Measurements from ENCODE around the gene TMX3.

The TMX3 gene

DNA sequence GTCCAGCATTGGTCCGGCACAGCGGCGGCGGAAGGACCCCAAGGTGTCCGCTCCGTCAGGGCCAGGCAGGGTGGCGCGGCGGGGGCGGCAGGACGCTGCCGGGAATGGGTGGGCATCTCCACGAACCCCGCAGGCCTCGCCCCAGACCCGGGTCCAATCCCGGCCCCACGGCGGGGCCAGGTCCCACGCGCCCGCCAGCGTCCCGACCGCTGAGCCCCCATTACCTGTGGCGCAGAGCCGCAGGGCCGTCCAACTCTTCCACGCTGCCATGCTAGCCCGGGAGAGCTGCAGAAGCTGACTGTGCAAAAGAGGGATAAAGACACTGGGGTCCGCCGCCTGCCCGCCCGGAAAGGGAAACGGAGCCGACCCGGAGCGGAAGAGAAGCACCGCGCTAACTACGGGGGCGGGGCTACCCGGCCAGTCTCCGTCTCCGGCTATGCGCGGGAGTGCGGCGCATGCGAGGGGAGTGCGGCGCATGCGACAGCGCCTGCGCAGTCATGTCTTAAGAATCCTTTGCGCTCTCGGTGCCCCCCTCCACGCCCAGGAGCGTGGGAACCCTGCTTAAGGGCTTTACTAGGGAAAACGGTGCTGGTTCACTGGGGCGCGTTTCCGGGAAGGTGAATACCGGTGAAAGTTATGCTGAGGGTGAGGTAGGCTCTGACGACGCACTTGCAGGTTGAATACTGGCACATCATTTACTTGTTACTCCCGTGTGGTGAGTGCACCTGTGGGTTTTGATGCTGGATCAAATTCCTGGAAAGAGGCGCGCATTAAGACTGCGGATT lies at the start of gene TMX3:
Gene TMX3 (minus strand): TSS at position 397 of the 785 bp plus-strand sequence. CDS start 127 bp downstream, at position 270.
- no peak for TF ChIP-seq CTCF (IDR thresholded peaks at IDR 0.05; ENCODE audit: control insufficient read depth, extremely low read depth, insufficient read depth)

DNA sequence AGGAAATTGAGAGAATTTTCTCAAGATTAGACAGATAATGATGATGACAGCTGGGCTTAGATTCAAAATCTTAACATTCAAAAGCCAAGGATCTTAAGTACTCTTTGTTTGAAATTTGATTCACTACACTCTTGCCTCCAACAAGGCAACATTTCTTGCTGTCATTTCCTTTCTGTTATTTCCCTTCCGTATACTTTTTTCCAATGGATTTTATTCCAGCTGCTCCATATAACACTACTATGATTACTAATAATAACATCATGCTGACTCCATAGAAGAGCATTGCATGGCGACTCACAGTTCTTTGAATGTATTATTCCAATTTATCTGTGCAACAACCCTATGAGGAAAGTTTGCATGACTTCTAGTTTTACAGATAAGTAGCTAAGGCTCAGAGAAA lies 49.1 kb upstream of the TMX3 start:
- DNase-seq (ENCODE audit: low read depth): no peak
- TF ChIP-seq CTCF (IDR thresholded peaks at IDR 0.05; ENCODE audit: control insufficient read depth, extremely low read depth, insufficient read depth): no peak

More for the DNA sequence above, at the start of gene TMX3:
- H3K4me3 ChIP-seq (ENCODE audit: low read depth, low read length): peak within 1 kb of the TSS; percentile 91
- DNase-seq (ENCODE audit: low read depth): peak; percentile 76

DNA sequence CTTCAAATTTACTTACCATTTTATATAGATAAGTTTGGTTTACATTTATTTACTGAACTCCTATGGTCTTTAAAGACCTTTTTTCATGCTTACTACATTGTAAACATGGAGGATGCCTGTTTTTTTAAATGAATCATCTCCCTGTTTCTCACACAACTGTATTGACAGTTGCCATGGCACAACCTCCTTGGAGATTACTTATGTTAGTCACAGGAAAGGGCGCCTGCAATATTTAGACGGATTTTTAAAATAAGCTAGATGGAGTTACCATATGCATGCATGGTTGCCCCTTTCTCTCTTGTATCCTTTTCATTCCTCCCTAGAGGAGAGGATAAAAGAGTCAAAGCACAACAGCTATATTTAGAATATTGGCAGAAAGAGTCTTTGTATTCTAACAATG lies 48.2 kb upstream of the TMX3 start:
- DNase-seq (ENCODE audit: low read depth): no peak
- no peak for TF ChIP-seq CTCF (IDR thresholded peaks at IDR 0.05; ENCODE audit: control insufficient read depth, extremely low read depth, insufficient read depth)
- no peak overlapping the region for H3K4me3 ChIP-seq (ENCODE audit: low read depth, low read length)

More for the DNA sequence above, 49.1 kb upstream of the TMX3 start:
- H3K4me3 ChIP-seq (ENCODE audit: low read depth, low read length): no peak overlapping the region

DNA sequence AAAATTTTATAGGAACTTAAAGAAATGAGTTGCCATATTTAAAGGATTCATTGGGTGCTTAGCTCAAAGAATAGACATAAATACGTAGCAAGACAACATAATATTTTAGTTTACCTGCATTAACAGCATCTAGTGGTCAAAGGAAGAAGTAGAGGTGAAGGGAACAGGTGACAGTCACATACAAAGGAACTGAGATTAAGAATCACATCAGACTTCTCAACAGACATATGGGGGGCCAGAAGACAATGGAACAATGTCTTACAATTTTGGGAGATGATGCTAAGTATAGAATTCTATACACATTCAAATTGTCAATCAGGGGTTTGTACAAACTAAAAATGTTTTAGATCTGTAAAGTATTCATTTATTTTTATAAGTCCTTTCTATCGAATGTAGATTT lies 44.4 kb upstream of the TMX3 start:
- no peak for TF ChIP-seq CTCF (IDR thresholded peaks at IDR 0.05; ENCODE audit: control insufficient read depth, extremely low read depth, insufficient read depth)
- DNase-seq (ENCODE audit: low read depth): no peak
- no peak overlapping the region for H3K4me3 ChIP-seq (ENCODE audit: low read depth, low read length)

GRCh38 chr18:68757126-68757525 lies 42.2 kb upstream of the TMX3 start:
- DNase-seq (ENCODE audit: low read depth): no peak
- no peak overlapping the region for H3K4me3 ChIP-seq (ENCODE audit: low read depth, low read length)
- TF ChIP-seq CTCF (IDR thresholded peaks at IDR 0.05; ENCODE audit: control insufficient read depth, extremely low read depth, insufficient read depth): no peak

- TF ChIP-seq CTCF (IDR thresholded peaks at IDR 0.05; ENCODE audit: control insufficient read depth, extremely low read depth, insufficient read depth): no peak
- DNase-seq (ENCODE audit: low read depth): no peak
- no peak overlapping the region for H3K4me3 ChIP-seq (ENCODE audit: low read depth, low read length)
Observed at GRCh38 chr18:68742206-68742605, 27.3 kb upstream of the TMX3 start.

GRCh38 chr18:68740966-68741365 lies 26.1 kb upstream of the TMX3 start:
- no peak for DNase-seq (ENCODE audit: low read depth)
- no peak overlapping the region for H3K4me3 ChIP-seq (ENCODE audit: low read depth, low read length)
- TF ChIP-seq CTCF (IDR thresholded peaks at IDR 0.05; ENCODE audit: control insufficient read depth, extremely low read depth, insufficient read depth): no peak
